NCI-H2107 (cell line): ENCODE data around the gene RER1.

ENCODE experiments used
- DNase-seq: peaks from one replicate; lab custom pipeline; 2025; lab: John Stamatoyannopoulos, UW

RER1 gene

GRCh38 chr1:2376261-2376741, 15.3 kb upstream of the RER1 start:
- no peak for DNase-seq

GRCh38 chr1:2376931-2377672, 14.5 kb upstream of the RER1 start:
- DNase-seq, result no peak

- no peak for DNase-seq
Observed at GRCh38 chr1:2377751-2378440, 13.7 kb upstream of the RER1 start.

- no peak for DNase-seq
Observed at GRCh38 chr1:2378441-2378851, 13.2 kb upstream of the RER1 start.

- DNase-seq, result no peak
Observed at GRCh38 chr1:2378956-2379732, 12.5 kb upstream of the RER1 start.

- no peak for DNase-seq
Observed at GRCh38 chr1:2379733-2380404, 11.8 kb upstream of the RER1 start.

GRCh38 chr1:2380816-2381591, 10.6 kb upstream of the RER1 start:
- DNase-seq, result no peak

GRCh38 chr1:2381741-2382620, 9.7 kb upstream of the RER1 start:
- no peak for DNase-seq

GRCh38 chr1:2382621-2383361, 8.8 kb upstream of the RER1 start:
- DNase-seq, result no peak

GRCh38 chr1:2383576-2383975, 8.1 kb upstream of the RER1 start:
- no peak for DNase-seq

- no peak for DNase-seq
Observed at GRCh38 chr1:2384130-2384860, 7.3 kb upstream of the RER1 start.

- no peak for DNase-seq
Observed at GRCh38 chr1:2384941-2385481, 6.6 kb upstream of the RER1 start.

GRCh38 chr1:2385606-2386280, 5.9 kb upstream of the RER1 start:
- no peak for DNase-seq

GRCh38 chr1:2386636-2387611, 4.7 kb upstream of the RER1 start:
- DNase-seq, result no peak

- no peak for DNase-seq
Observed at GRCh38 chr1:2388004-2388913, 3.4 kb upstream of the RER1 start.

- DNase-seq, result no peak
Observed at GRCh38 chr1:2389644-2390043, 2.0 kb upstream of the RER1 start.
